ENCODE measurements around the gene UPK1B. TPM values are rescaled to one million over a fixed set of nuclear protein-coding genes. Genes with fewer than 3 reads are reported as not detected.

Gene UPK1B
- total and polyA plus RNA-seq, 9 of the 15 experiments (the other 6 are each of a cell fraction or from before 2014, with no cell fraction given): 0.22 to 1.2 (median 0.51) TPM

- FAIRE-seq (no peak), ATAC-seq (no peak), DNase-seq (ENCODE audit: extremely low read depth in 1 of 4, low spot score in 3 of 4) (no peak)
- no peak overlapping the region for H2AFZ ChIP-seq (ENCODE audit: low read depth, low read length)
- no peak overlapping the region for H3K4me2 ChIP-seq (ENCODE audit: insufficient read depth, low read length)
- intact Hi-C loops (cut with micrococcal nuclease): no loop called here
- ChIA-PET POLR2A (no interaction called here), CTCF (ENCODE audit: low intra/inter-chr PET ratio) (no interaction called here)
- H3K4me1 ChIP-seq (replicated peaks in 1 of 2; ENCODE audit: control insufficient read depth in 2 of 2, insufficient read depth in 2 of 2, low read length in 2 of 2): no peaks in the 10 kb centered on the region
- no peaks in the 10 kb centered on the region for H3K9me3 ChIP-seq (replicated peaks; ENCODE audit: control insufficient read depth, insufficient read depth, low read depth, low read length)
- H3K9ac ChIP-seq (ENCODE audit: insufficient read depth in 1 of 2, low read depth in 2 of 2, low read length in 2 of 2): no peak overlapping the region
- no peaks in the 10 kb centered on the region; a peak in 1 of 5 replicates for H3K27me3 ChIP-seq (ENCODE audit: control insufficient read depth in 2 of 2, insufficient read depth in 2 of 2, low read length in 2 of 2)
- H3K27ac ChIP-seq (ENCODE audit: extremely low read depth, low read depth, low read length): no peak overlapping the region
- no peaks in the 10 kb centered on the region for H3K36me3 ChIP-seq (ENCODE audit: control insufficient read depth, insufficient read depth, low read length)
- no peaks in the 10 kb centered on the region for H3K79me2 ChIP-seq (ENCODE audit: control insufficient read depth, insufficient read depth, low read length)
- H4K20me1 ChIP-seq (replicated peaks; ENCODE audit: control insufficient read depth, insufficient read depth, low read length): no peaks in the 10 kb centered on the region
- in situ Hi-C loops (cut with MboI): no loop called here
- TF ChIP-seq HDGF (IDR thresholded peaks at IDR 0.05) (no peak), TOE1 (IDR thresholded peaks at IDR 0.05; ENCODE audit: borderline replicate concordance) (no peak), TOE1 (CRISPR knock-in tag; IDR thresholded peaks at IDR 0.05; ENCODE audit: borderline replicate concordance, low read depth) (no peak), IRF1 (CRISPR knock-in tag; IDR thresholded peaks at IDR 0.05; ENCODE audit: borderline replicate concordance) (no peak), HIVEP1 (CRISPR knock-in tag; IDR thresholded peaks at IDR 0.05) (no peak), OTX1 (CRISPR knock-in tag; IDR thresholded peaks at IDR 0.05) (no peak), HBP1 (CRISPR knock-in tag; IDR thresholded peaks at IDR 0.05) (no peak), TRIM25 (IDR thresholded peaks at IDR 0.05; ENCODE audit: borderline replicate concordance) (no peak), CGGBP1 (CRISPR knock-in tag; IDR thresholded peaks at IDR 0.05) (no peak), SMARCC2 (IDR thresholded peaks at IDR 0.05; ENCODE audit: low read depth) (no peak), MLLT1 (IDR thresholded peaks at IDR 0.05) (no peak), PTRF (tag; IDR thresholded peaks at IDR 0.05) (no peak), KLF1 (tag; IDR thresholded peaks at IDR 0.05) (no peak), ZFP36 (IDR thresholded peaks at IDR 0.05; ENCODE audit: low read depth, low read length, partially characterized antibody) (no peak)
- WGBS (ENCODE audit: insufficient coverage, low coverage, missing lambda C conversion rate): 10% methylated on average over 7 of the region's 7 CpGs
- H3K9me1 ChIP-seq (ENCODE audit: control insufficient read depth, insufficient read depth, low read length): no peaks in the 10 kb centered on the region
- BruUV-seq (replicated peaks): no TSS peak
- H3K4me3 ChIP-seq: no peak overlapping the region
Observed at GRCh38 chr3:119194237-119195150, 21.1 kb downstream of the UPK1B start.
